Natural killer cell (primary cell): ENCODE measurements around the gene CDC37L1. TPM values are rescaled to one million over a fixed set of nuclear protein-coding genes. Genes with fewer than 3 reads are reported as not detected.

ENCODE experiments used
- ATAC-seq, 3 donors: fragments of 150-1000 bp in 2 of 3; fragments of 200-7000 bp in 1 of 3; cut with Tn5 transposase; 1 replicate in 1 of 3; 2 replicates in 2 of 3; pipeline ENCODE4 v1.10.0; 2021; ENCODE audit warnings: mild to moderate bottlenecking in 2 of 3, moderate library complexity in 2 of 3
- DNase-seq, 2 donors: peaks; one replicate each; pipeline versions ENCODE4 v3.0.0 to v3.0.0-alpha.2; 2013 to 2021; ENCODE audit warnings: mixed read lengths in 1 of 2
- H3K27ac ChIP-seq: one replicate; pipeline ENCODE4 v1.5.1; 2013; ENCODE audit warnings: mild to moderate bottlenecking, low read length
- H3K27me3 ChIP-seq: one replicate; pipeline ENCODE4 v1.6.1; 2013; ENCODE audit warnings: low read length; ENCODE audit not compliant: control insufficient read depth, insufficient read depth
- H3K36me3 ChIP-seq: one replicate; pipeline ENCODE4 v1.6.1; 2013; ENCODE audit warnings: low read length; ENCODE audit not compliant: control insufficient read depth, insufficient read depth
- H3K4me1 ChIP-seq: one replicate; pipeline ENCODE4 v1.6.1; 2013; ENCODE audit warnings: low read length; ENCODE audit not compliant: control insufficient read depth, insufficient read depth
- H3K4me3 ChIP-seq: one replicate; pipeline ENCODE4 v1.5.1; 2013; ENCODE audit warnings: low read length
- H3K9me3 ChIP-seq: one replicate; pipeline ENCODE4 v1.6.1; 2013; ENCODE audit warnings: low read length; ENCODE audit not compliant: control insufficient read depth, insufficient read depth
- H3K27ac Mint-ChIP-seq, 2 donors: one replicate each; pipeline ENCODE4 v1.8.0; 2022; ENCODE audit warnings: mild to moderate bottlenecking in 2 of 2, mixed read lengths in 2 of 2, moderate library complexity in 1 of 2
- H3K27me3 Mint-ChIP-seq, 2 donors: one replicate each; pipeline ENCODE4 v1.8.0; 2022; ENCODE audit warnings: low read depth in 2 of 2, mixed read lengths in 2 of 2
- H3K36me3 Mint-ChIP-seq: one replicate; pipeline ENCODE4 v1.8.0; 2022; ENCODE audit warnings: mixed read lengths
- H3K4me1 Mint-ChIP-seq, 2 donors: one replicate each; pipeline ENCODE4 v1.8.0; 2022; ENCODE audit warnings: mixed read lengths in 2 of 2
- H3K4me3 Mint-ChIP-seq: one replicate; pipeline ENCODE4 v1.8.0; 2022; ENCODE audit warnings: mild to moderate bottlenecking, moderate library complexity, mixed read lengths
- H3K9me3 Mint-ChIP-seq, 2 donors: one replicate each; pipeline ENCODE4 v1.8.0; 2022; ENCODE audit warnings: mixed read lengths in 2 of 2
- WGBS: methylation state at CpG from one replicate; pipeline ENCODE4 v1.1.7; 2013; ENCODE audit warnings: missing lambda C conversion rate; ENCODE audit not compliant: insufficient coverage; 5-methylcytosine and 5-hydroxymethylcytosine counted together
- intact Hi-C: fragments of 100-400 bp; cut with micrococcal nuclease; formaldehyde crosslinking; loops from one replicate; pipeline ENCODE4 v1.14.2; 2022
- total RNA-seq, 4 donors: library from RNA; stranded (reverse); fragments of 120-200 nt in 1 of 4; gene quantifications; one replicate each; pipeline versions ENCODE4 v1.2.3 to v1.2.4, GENCODE V29; 2013 to 2022
- TF ChIP-seq, protein P1 (sequence below): fragments of 200-600 bp; IDR thresholded peaks from one replicate; pipeline ENCODE4 v1.8.0; 2022; ENCODE audit warnings: antibody characterized with exemption

CDC37L1 gene
- total RNA-seq, 3 donors from 2014 or later (not counting 1 experiment from before 2014, with no cell fraction given): 11.6 to 20.1 (median 13.0) TPM

DNA sequence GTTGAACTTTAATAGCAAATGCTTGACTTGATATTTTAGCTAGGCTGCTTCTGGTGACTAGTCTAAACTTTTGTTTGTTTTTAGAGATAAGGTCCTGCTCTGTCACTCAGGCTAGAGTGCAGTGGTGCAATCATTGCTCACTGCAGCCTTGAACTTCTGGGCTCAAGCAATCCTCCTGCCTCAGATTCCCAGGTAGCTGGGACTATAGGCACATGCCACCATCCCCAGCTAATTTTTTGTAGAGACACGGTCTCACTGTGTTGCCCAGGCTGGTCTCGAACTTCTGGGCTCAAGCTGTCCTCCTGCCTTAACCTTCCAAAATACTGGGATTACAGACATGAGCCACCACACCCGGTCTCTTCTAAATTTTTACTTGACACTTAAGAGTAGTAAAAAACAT, 20.7 kb downstream of the CDC37L1 start:
- Histone ChIP-seq H3K9me3 (no peaks in the 10 kb centered on the region), H3K36me3 (peaks cover 72% of the 10 kb centered on the region), H3K4me1 (no peaks in the 10 kb centered on the region), H3K4me3 (no peak overlapping the region), H3K27me3 (no peaks in the 10 kb centered on the region), H3K27ac (no peak overlapping the region)
- DNase-seq (no peak), ATAC-seq (no peak)
- 100% methylated on average over 2 of the region's 3 CpGs for WGBS
- no peaks in the 10 kb centered on the region for H3K27me3 Mint-ChIP-seq
- no peaks in the 10 kb centered on the region for H3K4me1 Mint-ChIP-seq
- no peak overlapping the region for H3K27ac Mint-ChIP-seq
- TF ChIP-seq, protein P1, sequence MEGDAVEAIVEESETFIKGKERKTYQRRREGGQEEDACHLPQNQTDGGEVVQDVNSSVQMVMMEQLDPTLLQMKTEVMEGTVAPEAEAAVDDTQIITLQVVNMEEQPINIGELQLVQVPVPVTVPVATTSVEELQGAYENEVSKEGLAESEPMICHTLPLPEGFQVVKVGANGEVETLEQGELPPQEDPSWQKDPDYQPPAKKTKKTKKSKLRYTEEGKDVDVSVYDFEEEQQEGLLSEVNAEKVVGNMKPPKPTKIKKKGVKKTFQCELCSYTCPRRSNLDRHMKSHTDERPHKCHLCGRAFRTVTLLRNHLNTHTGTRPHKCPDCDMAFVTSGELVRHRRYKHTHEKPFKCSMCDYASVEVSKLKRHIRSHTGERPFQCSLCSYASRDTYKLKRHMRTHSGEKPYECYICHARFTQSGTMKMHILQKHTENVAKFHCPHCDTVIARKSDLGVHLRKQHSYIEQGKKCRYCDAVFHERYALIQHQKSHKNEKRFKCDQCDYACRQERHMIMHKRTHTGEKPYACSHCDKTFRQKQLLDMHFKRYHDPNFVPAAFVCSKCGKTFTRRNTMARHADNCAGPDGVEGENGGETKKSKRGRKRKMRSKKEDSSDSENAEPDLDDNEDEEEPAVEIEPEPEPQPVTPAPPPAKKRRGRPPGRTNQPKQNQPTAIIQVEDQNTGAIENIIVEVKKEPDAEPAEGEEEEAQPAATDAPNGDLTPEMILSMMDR: no peak
- intact Hi-C loops: no loop called here
- H3K4me3 Mint-ChIP-seq: no peak overlapping the region
- no peaks in the 10 kb centered on the region for H3K36me3 Mint-ChIP-seq
- no peaks in the 10 kb centered on the region for H3K9me3 Mint-ChIP-seq

DNA sequence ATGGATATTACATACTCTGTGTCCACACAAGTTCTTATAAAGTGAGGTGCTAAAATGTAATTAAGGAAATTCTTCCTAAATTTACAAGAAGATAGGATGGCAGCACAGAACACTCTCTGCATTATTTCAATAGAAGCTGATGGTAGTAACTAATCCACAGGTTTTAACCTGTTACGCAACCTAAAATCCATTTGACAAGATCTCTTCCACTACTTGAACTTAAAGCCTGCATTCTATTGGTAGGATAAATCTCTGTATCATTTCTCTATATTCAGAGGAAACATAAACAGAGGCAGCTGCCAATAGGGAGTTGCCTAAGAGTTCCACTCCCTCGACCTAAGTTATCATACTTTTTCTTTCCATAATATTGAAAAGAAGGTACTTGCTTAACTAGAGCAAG, 21.6 kb downstream of the CDC37L1 start:
- no peak for DNase-seq
- ATAC-seq: no peak
- H3K27ac Mint-ChIP-seq: peak overlapping the region in 1 of 2 donors; percentile 13
- WGBS: 100% methylated on average over 1 of the region's 2 CpGs
- Histone ChIP-seq H3K27ac (no peak overlapping the region), H3K4me3 (no peak overlapping the region), H3K36me3 (peaks cover 74% of the 10 kb centered on the region), H3K27me3 (no peaks in the 10 kb centered on the region), H3K4me1 (no peaks in the 10 kb centered on the region), H3K9me3 (no peaks in the 10 kb centered on the region)
- H3K9me3 Mint-ChIP-seq: no peaks in the 10 kb centered on the region
- H3K27me3 Mint-ChIP-seq: no peaks in the 10 kb centered on the region
- intact Hi-C loops: no loop called here
- no peaks in the 10 kb centered on the region for H3K36me3 Mint-ChIP-seq
- no peak overlapping the region for H3K4me3 Mint-ChIP-seq
- no peaks in the 10 kb centered on the region for H3K4me1 Mint-ChIP-seq
- TF ChIP-seq, protein P1: no peak

DNA sequence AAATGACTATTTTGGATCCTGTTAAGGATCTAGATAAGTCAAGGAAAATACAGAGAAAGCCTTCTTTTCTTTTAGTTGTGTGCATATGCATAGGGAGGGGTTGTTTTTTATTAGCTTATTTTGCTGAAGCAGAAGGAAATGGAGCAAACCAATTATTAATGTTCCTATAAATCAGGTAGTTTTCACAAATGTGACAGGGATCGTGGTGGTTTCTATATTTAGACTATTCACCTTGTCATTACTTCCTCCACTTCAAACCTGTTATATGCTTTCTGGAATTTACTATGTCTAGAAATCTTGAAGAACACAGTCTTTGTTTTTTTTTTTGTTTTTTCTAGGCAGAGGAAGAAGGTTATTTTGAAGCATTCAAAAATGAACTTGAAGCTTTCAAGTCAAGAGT, 22.2 kb downstream of the CDC37L1 start:
- Mint-ChIP-seq H3K27me3 (no peaks in the 10 kb centered on the region), H3K36me3 (no peaks in the 10 kb centered on the region), H3K9me3 (no peaks in the 10 kb centered on the region), H3K4me3 (no peak overlapping the region), H3K4me1 (no peaks in the 10 kb centered on the region), H3K27ac (peak overlapping the region in 1 of 2 donors; percentile 13)
- peaks cover 79% of the 10 kb centered on the region for H3K36me3 ChIP-seq
- H3K27me3 ChIP-seq: no peaks in the 10 kb centered on the region
- ATAC-seq (no peak), DNase-seq (no peak)
- intact Hi-C loops: no loop called here
- H3K27ac ChIP-seq: no peak overlapping the region
- no CpG with 5 or more reads among the region's 1 CpG for WGBS
- H3K9me3 ChIP-seq: no peaks in the 10 kb centered on the region
- TF ChIP-seq, protein P1: no peak
- H3K4me3 ChIP-seq: no peak overlapping the region
- no peaks in the 10 kb centered on the region for H3K4me1 ChIP-seq

DNA sequence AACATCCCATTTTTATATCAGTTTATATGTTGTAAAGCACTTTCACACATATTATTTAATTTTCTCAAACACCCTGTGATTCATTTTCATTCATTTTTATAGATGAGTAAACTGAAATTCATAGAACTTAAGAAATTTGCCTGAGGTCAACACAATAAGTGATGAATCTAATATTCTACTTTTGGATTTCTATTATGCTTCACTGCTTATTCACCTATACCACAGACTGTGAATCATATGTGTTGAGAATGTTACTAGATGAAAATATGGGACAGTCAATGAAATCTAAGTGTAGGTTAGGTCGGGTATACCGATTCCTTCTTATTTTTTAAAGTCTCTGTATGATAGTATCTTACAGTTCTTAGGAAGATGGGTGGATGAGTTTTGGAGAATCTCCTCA, 24.8 kb downstream of the CDC37L1 start:
- H3K27ac Mint-ChIP-seq: no peak overlapping the region
- intact Hi-C loops: no loop called here
- H3K27me3 Mint-ChIP-seq: no peaks in the 10 kb centered on the region
- 95% methylated on average over 2 of the region's 2 CpGs for WGBS
- Histone ChIP-seq H3K9me3 (no peaks in the 10 kb centered on the region), H3K27me3 (no peaks in the 10 kb centered on the region), H3K4me3 (no peak overlapping the region), H3K4me1 (no peaks in the 10 kb centered on the region), H3K27ac (no peak overlapping the region), H3K36me3 (peaks cover 66% of the 10 kb centered on the region)
- no peaks in the 10 kb centered on the region for H3K4me1 Mint-ChIP-seq
- ATAC-seq (no peak), DNase-seq (no peak)
- TF ChIP-seq, protein P1: no peak
- H3K9me3 Mint-ChIP-seq: no peaks in the 10 kb centered on the region
- no peak overlapping the region for H3K4me3 Mint-ChIP-seq
- H3K36me3 Mint-ChIP-seq: no peaks in the 10 kb centered on the region
